NB4 (cell line): Measurements from ENCODE around the gene OR3A2.

Source experiments
- CTCF ChIP-seq: IDR thresholded peaks from one replicate; pipeline ENCODE4 v1.5.1; 2012; ENCODE audit warnings: low read depth, low read length
- MAX ChIP-seq: IDR thresholded peaks from 2 replicates; pipeline ENCODE4 v1.6.1; 2011; ENCODE audit warnings: low read depth, low read length
- MYC ChIP-seq: IDR thresholded peaks from 2 replicates; pipeline ENCODE4 v1.6.1; 2011; ENCODE audit warnings: low read depth, low read length
- POLR2A ChIP-seq: IDR thresholded peaks from 2 replicates; pipeline ENCODE4 v1.6.1; 2011; ENCODE audit warnings: mild to moderate bottlenecking; ENCODE audit not compliant: insufficient read length; ENCODE audit errors: extremely low read depth

GRCh38 chr17:3298260-3298659 lies 87.8 kb downstream of the OR3A2 start, which contains the start of gene OR3A1:
- TF ChIP-seq POLR2A: no peak
- TF ChIP-seq CTCF: no peak
- TF ChIP-seq MAX: no peak
- no peak for TF ChIP-seq MYC
